ENCODE results near the gene PIK3R4.

PIK3R4 gene

GRCh38 chr3:130688697-130689470, 57.7 kb downstream of the PIK3R4 start:
- H3K4me3 ChIP-seq (ENCODE audit: low read depth, low read length), result no peak overlapping the region
- TF ChIP-seq CTCF (IDR thresholded peaks at IDR 0.05; ENCODE audit: low read depth, low read length), result no peak

GRCh38 chr3:130688015-130688688, 58.5 kb downstream of the PIK3R4 start:
- no peak for TF ChIP-seq CTCF (IDR thresholded peaks at IDR 0.05; ENCODE audit: low read depth, low read length)

GRCh38 chr3:130687327-130687726, 59.3 kb downstream of the PIK3R4 start:
- H3K4me3 ChIP-seq (ENCODE audit: low read depth, low read length), result no peak overlapping the region
- TF ChIP-seq CTCF (IDR thresholded peaks at IDR 0.05; ENCODE audit: low read depth, low read length), result no peak

More at GRCh38 chr3:130688015-130688688, 58.5 kb downstream of the PIK3R4 start:
- no peak overlapping the region for H3K4me3 ChIP-seq (ENCODE audit: low read depth, low read length)

- TF ChIP-seq CTCF (IDR thresholded peaks at IDR 0.05; ENCODE audit: low read depth, low read length), result no peak
- H3K4me3 ChIP-seq (ENCODE audit: low read depth, low read length), result no peak overlapping the region
Observed at GRCh38 chr3:130686833-130687232, 59.8 kb downstream of the PIK3R4 start.

GRCh38 chr3:130682131-130682530, 64.5 kb downstream of the PIK3R4 start:
- H3K4me3 ChIP-seq (ENCODE audit: low read depth, low read length), result no peak overlapping the region
- no peak for TF ChIP-seq CTCF (IDR thresholded peaks at IDR 0.05; ENCODE audit: low read depth, low read length)

- no peak for TF ChIP-seq CTCF (IDR thresholded peaks at IDR 0.05; ENCODE audit: low read depth, low read length)
- H3K4me3 ChIP-seq (ENCODE audit: low read depth, low read length), result no peak overlapping the region
Observed at GRCh38 chr3:130679218-130679617, 67.4 kb downstream of the PIK3R4 start.

GRCh38 chr3:130677343-130677742, 69.3 kb downstream of the PIK3R4 start:
- no peak overlapping the region for H3K4me3 ChIP-seq (ENCODE audit: low read depth, low read length)
- TF ChIP-seq CTCF (IDR thresholded peaks at IDR 0.05; ENCODE audit: low read depth, low read length), result no peak
